Left kidney (tissue), 8 donors: ENCODE results near the gene OSBP2. TPM values are rescaled to one million over a fixed set of nuclear protein-coding genes. Genes with fewer than 3 reads are reported as not detected.
"Not testable (repeated sequence)": the region's sequence is repeated elsewhere in the genome, so short reads cannot be mapped to it uniquely, and the experiment has no call there.

Experiments
- DNase-seq: peaks from one replicate; pipeline ENCODE4 v3.0.0-alpha.2; 2013
- long read RNA-seq, 8 donors: transcript quantifications; one replicate each; lab custom pipeline, GENCODE V29; 2026
- polyA plus RNA-seq: library from polyadenylated mRNA; unstranded; fragments of 120-200 nt; gene quantifications from one replicate; pipeline ENCODE4 v1.2.1, GENCODE V29; 2013; ENCODE audit not compliant: insufficient read length

OSBP2 gene
- polyA plus RNA-seq: 5.5 TPM
- long read RNA-seq, donor 1: 0 reads
- long read RNA-seq, donor 2: 0 reads
- long read RNA-seq, donor 3: 0 reads
- long read RNA-seq, donor 4: 0 reads
- long read RNA-seq, donor 5: 0 reads
- long read RNA-seq, donor 6, full-length matches to known transcripts: 1 of 1 reads
- long read RNA-seq, donor 6, partial matches to known transcripts: 0 of 1 reads
- long read RNA-seq, donor 6, other reads (novel, unspliced or antisense): 0 of 1 reads
- long read RNA-seq, donor 7: 0 reads
- long read RNA-seq, donor 8: 0 reads

DNA sequence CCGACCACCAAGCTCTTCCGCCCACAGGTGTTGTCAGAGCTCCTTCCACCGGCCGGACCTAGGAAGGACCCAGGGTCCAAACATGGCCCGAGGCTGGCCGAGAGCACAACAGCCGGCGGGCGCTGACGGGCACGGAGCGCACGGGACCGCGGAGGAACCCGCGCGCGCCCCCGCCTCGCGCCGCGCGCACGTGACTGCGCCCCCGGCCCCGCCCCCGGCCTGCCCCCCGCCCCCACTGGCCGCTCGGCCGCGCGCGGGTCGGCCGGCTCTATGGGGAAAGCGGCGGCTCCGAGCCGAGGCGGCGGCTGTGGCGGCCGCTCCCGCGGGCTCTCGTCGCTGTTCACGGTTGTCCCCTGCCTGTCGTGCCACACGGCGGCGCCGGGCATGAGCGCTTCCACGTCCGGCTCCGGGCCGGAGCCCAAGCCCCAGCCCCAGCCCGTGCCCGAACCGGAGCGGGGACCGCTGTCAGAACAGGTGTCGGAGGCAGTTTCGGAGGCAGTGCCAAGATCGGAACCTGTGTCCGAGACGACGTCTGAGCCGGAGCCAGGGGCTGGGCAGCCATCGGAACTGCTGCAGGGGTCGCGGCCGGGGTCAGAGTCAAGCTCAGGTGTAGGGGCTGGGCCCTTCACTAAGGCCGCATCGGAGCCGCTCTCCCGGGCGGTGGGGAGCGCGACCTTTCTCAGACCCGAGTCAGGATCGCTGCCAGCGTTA lies at the start of gene OSBP2:
OSBP2 (plus strand) TSS at position 235 of the 711 bp plus-strand sequence; CDS start at position 271, 36 bp downstream.
- peak; percentile 30 for DNase-seq

DNA sequence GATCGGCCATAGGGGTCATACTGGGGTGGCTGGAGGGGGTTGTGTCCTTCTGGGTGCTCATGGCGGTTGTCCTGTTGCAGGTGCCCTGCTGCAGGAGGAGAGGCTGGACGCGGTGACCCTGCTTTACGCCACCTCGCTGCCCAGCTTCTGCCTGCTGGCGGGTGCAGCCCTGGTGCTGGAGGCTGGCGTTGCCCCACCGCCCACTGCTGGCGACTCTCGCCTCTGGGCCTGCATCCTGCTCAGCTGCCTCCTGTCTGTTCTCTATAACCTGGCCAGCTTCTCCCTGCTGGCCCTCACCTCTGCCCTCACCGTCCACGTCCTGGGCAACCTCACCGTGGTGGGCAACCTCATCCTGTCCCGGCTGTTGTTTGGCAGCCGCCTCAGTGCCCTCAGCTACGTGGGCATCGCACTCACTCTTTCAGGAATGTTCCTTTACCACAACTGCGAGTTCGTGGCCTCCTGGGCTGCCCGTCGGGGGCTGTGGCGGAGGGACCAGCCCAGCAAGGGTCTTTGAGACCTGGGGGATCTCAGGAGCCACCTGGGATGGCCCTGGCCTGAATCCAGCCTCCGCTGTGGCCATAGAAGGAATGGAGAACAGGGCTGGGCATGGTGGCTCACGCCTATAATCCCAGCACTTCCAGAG lies 48.0 kb upstream of the OSBP2 start:
- DNase-seq: no peak

GRCh38 chr22:30647536-30647935 lies 47.1 kb upstream of the OSBP2 start:
- no peak for DNase-seq

DNA sequence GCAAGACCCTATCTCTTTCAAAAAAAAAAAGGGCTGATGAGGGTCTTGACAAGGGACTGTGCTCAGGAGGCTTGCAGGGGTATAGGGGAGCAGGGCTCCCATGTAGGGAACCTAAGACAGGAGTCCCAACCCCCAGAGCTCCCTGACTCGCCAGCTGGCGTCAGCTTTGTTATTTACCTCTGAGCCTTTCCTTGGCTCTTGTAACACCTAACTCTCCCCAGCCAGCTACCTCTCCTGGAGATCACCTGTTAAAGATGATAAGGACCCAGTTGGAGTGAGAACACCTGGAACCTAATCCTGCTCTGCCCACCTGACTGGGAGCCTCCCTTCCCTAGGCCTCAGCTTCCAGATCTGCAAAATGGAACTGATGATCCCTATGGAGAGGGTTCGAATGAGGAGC lies 45.8 kb upstream of the OSBP2 start:
- DNase-seq: no peak

DNA sequence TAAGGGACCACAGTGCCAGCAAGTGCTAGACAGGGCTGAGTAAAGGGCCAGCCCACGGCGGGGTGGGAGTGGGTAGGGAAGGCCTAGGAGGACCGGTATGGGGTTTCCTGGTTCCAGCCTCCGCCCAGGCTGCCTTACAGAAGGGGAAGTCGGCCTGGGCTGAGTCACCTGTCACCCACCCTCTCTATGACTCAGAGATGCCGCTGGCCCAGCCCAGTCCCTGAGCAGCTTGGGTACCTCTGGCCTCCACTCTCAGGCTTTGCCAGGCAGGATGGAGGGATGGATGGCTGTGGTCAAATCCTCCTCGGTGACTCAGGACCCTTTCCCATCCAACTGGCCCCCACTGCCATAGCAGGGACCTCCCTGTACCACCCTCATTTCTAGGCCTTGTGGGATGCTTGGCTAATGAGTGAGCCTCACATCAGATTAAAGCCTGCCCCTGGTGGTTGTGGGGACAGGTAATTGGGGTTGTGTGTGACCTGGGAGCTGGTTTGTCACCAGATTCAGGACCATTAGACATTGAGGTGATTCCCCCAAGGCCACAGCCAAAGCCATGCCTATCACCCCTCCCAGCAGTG lies 45.2 kb upstream of the OSBP2 start:
- no peak for DNase-seq

GRCh38 chr22:30650508-30651116 lies 44.1 kb upstream of the OSBP2 start:
- no peak for DNase-seq

DNA sequence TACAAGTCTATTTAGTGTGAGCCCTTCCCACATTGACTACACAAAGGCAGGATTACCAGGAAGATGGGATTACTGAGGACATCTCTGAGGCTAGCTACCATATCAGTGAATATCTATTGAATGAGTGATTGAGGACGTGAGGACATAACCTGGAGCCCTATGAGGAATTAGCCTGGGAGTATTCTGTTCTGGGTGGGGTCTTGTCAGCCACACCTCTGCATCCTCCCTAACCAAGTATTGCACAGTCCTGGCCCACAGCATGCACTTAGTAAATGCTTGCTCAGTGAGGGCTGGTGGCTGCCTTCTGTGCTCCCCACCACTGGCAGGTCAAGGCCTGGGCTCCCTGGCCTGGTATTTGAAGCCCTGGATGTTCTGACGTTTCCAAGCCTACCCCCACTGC lies 41.8 kb upstream of the OSBP2 start:
- DNase-seq: no peak

DNA sequence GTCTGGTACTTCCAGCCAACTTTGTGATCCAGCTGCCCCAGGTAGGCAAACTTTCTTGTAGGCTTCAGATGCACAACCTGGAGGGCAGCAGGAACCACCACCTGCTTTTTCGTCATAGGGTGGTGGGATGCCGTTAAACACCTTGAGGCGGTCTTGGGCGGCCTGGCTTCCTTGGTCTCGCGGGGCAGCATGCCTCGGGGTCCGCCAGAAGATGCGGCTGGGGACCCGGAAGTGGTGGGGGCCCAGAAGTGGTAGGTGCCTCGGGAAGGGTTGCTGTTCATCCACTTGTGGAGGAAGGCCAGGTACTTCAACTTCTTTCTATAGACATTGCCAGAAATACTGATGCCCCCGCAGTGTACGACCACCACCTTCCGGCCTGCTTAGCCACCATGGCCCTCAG lies 40.3 kb upstream of the OSBP2 start:
- DNase-seq: no peak

GRCh38 chr22:30655532-30655931 lies 39.1 kb upstream of the OSBP2 start:
- DNase-seq: no peak

DNA sequence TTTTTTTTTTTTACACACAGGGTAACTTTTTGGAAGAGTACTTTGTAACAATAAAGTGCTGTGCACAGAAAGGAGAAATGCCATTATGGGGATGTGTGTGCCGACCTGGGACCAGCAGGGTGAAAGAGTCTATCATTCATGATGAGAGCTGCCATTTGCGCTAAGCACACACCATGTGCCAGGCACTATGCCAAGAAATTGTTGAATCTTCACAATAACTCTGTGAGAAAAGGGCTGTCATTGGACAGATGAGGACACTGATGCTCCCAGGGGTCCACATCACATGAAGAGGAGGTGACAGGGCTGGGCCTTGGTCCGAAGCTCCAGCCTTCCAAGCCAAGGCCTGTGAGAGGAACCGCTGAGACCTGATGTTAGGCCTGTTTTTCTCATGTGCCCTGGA lies 32.6 kb upstream of the OSBP2 start:
- no peak for DNase-seq

DNA sequence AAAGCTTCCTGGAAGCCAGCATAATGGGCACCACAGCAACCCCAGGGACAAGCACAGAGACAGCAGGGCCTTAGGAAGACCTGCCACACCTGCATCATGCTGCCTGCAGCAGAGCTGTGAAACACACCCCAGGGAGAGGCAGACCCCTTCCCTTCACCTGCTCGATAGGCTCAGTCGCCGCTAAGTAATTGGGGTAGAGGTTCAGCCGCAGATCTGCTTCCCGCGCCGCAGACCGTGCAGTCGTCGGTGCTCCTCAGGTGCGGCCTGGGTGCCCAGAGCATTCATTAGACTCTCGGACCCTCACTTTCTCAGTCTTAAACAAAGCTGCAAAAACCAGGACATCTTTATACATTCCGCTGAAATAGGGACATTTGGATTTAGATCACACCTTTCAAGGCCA lies 29.9 kb upstream of the OSBP2 start:
- DNase-seq: no peak

GRCh38 chr22:30665266-30665665 lies 29.4 kb upstream of the OSBP2 start:
- no peak for DNase-seq

DNA sequence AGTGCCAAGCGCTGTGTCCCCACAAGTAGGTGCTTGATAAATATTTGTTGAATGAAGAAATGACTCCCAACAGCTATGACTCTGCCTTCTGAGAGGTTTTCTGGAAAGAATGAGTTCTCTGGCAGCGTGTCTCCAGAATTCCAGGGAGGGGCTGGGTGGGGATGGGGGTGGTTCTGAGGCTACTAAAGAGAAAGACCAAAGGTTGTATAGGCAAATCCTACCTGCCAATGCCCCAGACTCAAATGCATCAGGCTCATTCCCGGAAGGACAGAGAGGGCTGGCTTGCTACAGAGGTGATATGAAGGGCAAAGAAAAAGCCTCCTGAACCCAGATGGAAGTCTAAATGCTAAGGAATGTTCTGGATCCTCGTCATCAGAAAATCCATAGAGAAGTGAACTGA lies 28.9 kb upstream of the OSBP2 start:
- DNase-seq: no peak

- DNase-seq: no peak
These were observed 27.6 kb upstream of the OSBP2 start for GRCh38 chr22:30667107-30667493.

- DNase-seq: peak; percentile 92
These were observed 26.9 kb upstream of the OSBP2 start, which contains the start of gene DUSP18 for GRCh38 chr22:30667494-30668385. DUSP18 (minus strand) TSS chr22:30667875; CDS start chr22:30664003, 3,872 bp downstream.

DNA sequence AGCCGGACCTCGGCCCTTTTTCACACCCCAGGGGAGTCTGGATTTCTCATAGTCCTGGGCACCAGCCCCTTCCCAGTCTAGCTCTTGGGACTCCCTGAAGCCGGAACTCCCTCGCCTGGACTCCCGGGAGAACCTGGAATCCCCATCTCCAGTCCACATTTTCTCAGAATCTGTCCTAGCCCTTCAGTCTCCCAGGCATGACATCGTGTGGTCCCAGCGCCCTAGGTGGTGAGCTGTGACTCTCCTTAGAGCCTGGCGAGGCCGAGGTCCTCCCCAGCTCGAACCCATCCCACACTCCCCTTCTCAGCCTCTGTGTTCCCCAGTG lies 26.3 kb upstream of the OSBP2 start:
- no peak for DNase-seq

DNA sequence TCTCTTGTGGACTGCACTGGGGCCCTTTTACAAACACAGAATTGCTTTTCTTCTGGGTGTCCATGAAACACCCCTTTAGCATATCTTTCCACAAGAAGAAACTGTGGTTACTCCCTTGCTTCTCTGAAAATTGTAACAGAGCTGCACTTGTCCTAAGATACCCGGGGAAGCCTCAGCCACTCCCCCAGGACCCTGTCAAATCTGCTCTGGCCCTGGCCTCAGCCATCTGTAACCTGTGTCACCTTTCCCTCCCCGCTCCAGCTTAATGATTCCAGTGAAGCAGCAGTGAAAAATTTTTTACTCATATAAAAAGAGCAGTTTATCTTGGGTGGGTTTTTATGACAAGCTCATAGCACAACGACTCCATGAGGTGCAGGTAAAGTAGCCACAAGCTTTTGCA lies 23.6 kb upstream of the OSBP2 start:
- DNase-seq: no peak

DNA sequence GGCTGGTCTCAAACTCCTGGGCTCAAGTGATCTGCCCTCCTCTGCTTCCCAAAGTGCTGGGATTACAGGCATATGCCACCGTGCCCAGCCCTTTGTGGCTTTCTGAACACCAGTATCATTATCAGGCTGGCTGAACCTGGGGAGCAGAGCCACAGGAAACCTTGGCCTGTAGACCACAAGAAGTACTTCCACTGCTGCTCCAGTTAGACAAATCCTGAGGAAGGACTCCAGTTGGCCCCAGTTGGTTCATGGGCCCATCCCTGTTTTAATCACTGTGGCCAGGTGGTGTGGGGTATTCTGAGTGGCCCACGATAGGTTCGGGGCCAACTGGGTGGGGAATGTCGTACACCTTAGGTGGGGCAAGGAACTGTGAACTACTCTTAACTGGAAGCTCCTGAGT lies 21.5 kb upstream of the OSBP2 start:
- no peak for DNase-seq

DNA sequence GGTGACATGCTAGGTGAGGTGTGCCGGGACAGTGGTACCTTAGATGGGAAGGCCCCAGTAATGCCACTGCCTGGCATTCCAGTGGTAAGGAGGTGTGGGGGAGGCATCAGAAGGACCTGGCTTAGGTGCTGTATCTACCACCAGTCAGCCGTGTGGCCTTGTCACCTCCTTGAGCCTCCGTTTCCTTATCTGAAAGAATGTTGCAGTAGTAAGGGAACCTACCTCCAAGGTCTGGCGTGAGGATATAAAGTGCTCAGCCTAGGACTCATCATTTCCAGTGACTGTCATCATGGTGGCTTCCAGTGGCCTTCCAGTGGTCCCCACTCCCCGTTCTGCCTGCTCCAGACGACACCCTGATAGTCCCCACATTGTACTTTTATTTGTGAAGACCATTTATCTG lies 20.2 kb upstream of the OSBP2 start:
- no peak for DNase-seq

GRCh38 chr22:30675436-30675835 lies 19.2 kb upstream of the OSBP2 start:
- no peak for DNase-seq

- not testable (repeated sequence) for DNase-seq
These were observed 18.1 kb upstream of the OSBP2 start for GRCh38 chr22:30676565-30676964.
